Transverse colon (tissue), 4 donors: ENCODE results near the gene CDYL.

Experiments
- POLR2AphosphoS5 ChIP-seq, 3 donors: sonication (generic); formaldehyde crosslinking; IDR thresholded peaks; one replicate each; pipeline ENCODE4 v1.6.1; 2016; ENCODE audit warnings: antibody characterized with exemption in 3 of 3
- TF ChIP-seq, protein P1 (sequence below), 5 experiments: fragments of 200-600 bp in 3 of 5; fragments of 450-650 bp in 2 of 5; sonication (generic) in 3 of 5; IDR thresholded peaks; 1 replicate in 2 of 5; 2 replicates in 3 of 5; pipeline ENCODE4 v1.5.1; 2016 to 2017; ENCODE audit warnings: antibody characterized with exemption in 5 of 5, inconsistent platforms in 3 of 5, mild to moderate bottlenecking in 2 of 5, moderate library complexity in 1 of 5

DNA sequence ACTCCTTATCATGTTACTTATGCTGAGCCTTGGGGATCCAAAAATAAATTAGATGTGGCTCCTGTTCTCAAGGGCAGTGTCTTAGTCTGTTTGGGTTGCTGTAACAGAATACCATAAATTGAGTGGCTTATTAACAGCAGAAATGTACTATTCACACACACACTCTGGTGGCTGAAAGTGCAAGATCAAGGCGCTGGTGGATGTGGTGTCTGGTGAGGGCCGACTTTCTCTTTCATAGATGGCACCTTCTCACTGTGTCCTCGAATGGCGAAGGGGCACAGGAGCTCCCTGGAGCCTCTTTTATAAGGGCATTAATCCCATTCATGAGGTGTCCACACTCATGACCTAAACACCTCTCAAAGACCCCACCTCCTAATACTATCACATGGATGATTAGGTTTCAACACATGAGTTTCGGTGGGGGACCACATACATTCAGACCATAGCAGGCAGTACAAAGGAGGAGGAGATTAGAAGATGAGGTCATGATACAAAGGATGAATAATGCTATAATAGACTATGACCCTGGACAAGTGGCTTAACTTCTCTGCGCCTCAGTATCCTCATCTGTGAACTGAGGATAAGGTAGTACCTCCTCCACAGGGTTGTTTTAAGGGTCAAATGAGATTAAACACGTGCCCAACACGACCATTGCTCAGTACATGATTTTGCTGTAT lies 193.5 kb downstream of the CDYL start:
- TF ChIP-seq POLR2AphosphoS5 (IDR thresholded peaks at IDR 0.05), result no peak
- TF ChIP-seq, protein P1, sequence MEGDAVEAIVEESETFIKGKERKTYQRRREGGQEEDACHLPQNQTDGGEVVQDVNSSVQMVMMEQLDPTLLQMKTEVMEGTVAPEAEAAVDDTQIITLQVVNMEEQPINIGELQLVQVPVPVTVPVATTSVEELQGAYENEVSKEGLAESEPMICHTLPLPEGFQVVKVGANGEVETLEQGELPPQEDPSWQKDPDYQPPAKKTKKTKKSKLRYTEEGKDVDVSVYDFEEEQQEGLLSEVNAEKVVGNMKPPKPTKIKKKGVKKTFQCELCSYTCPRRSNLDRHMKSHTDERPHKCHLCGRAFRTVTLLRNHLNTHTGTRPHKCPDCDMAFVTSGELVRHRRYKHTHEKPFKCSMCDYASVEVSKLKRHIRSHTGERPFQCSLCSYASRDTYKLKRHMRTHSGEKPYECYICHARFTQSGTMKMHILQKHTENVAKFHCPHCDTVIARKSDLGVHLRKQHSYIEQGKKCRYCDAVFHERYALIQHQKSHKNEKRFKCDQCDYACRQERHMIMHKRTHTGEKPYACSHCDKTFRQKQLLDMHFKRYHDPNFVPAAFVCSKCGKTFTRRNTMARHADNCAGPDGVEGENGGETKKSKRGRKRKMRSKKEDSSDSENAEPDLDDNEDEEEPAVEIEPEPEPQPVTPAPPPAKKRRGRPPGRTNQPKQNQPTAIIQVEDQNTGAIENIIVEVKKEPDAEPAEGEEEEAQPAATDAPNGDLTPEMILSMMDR (IDR thresholded peaks at IDR 0.05), result no peak
